Activated CD8-positive, alpha-beta T cell treated with anti-CD3 and anti-CD28 coated beads for 36 hours (primary cell): ENCODE data around the gene MCTP1. TPM values are rescaled to one million over a fixed set of nuclear protein-coding genes. Genes with fewer than 3 reads are reported as not detected.

Experiments used
- ATAC-seq: fragments of 200-7000 bp; cut with Tn5 transposase; one replicate; pipeline ENCODE4 v1.10.0; 2021; ENCODE audit warnings: mild to moderate bottlenecking, moderate library complexity
- CTCF ChIA-PET: fragments of 350-600 bp; sonication (Branson Sonifier 250); formaldehyde crosslinking; loops from one replicate; lab custom pipeline; 2021; ENCODE audit warnings: antibody characterized with exemption; lab: Charles Lee
- POLR2A ChIA-PET: fragments of 350-600 bp; sonication (Branson Sonifier 250); formaldehyde crosslinking; loops from one replicate; lab custom pipeline; 2021; ENCODE audit warnings: antibody characterized with exemption; lab: Charles Lee
- DNase-seq: peaks from one replicate; pipeline ENCODE4 v3.0.0-alpha.2; 2020
- H3K27ac Mint-ChIP-seq: one replicate; pipeline ENCODE4 v1.8.0; 2021; ENCODE audit warnings: mild to moderate bottlenecking, mixed read lengths
- H3K27me3 Mint-ChIP-seq: one replicate; pipeline ENCODE4 v1.8.0; 2021; ENCODE audit warnings: mixed read lengths
- H3K36me3 Mint-ChIP-seq: one replicate; pipeline ENCODE4 v1.8.0; 2021; ENCODE audit warnings: low read depth, mixed read lengths
- H3K4me1 Mint-ChIP-seq: one replicate; pipeline ENCODE4 v1.8.0; 2021; ENCODE audit warnings: low read depth, mixed read lengths
- H3K4me3 Mint-ChIP-seq: one replicate; pipeline ENCODE4 v1.8.0; 2021; ENCODE audit warnings: mild to moderate bottlenecking, moderate library complexity, mixed read lengths
- H3K9me3 Mint-ChIP-seq: one replicate; pipeline ENCODE4 v1.8.0; 2021; ENCODE audit warnings: mixed read lengths
- CTCF ChIP-seq: fragments of 200-600 bp; IDR thresholded peaks from one replicate; pipeline ENCODE4 v1.8.0; 2022; ENCODE audit warnings: antibody characterized with exemption, mild to moderate bottlenecking
- intact Hi-C: fragments of 100-400 bp; cut with micrococcal nuclease; formaldehyde crosslinking; loops from one replicate; pipeline ENCODE4 v1.10.0; 2022
- total RNA-seq, 2 experiments: library from RNA; stranded (reverse); gene quantifications; one replicate each; pipeline ENCODE4 v1.2.3, GENCODE V29; 2021

MCTP1 gene
- total RNA-seq, 2 experiments from 2014 or later = 0.20 to 0.40 TPM

GRCh38 chr5:94751460-94751859 lies 533.4 kb downstream of the MCTP1 start:
- TF ChIP-seq CTCF = no peak
- Mint-ChIP-seq H3K4me3 (no peak overlapping the region), H3K36me3 (no peaks in the 10 kb centered on the region), H3K4me1 (peaks cover 6% of the 10 kb centered on the region), H3K9me3 (no peaks in the 10 kb centered on the region), H3K27ac (no peak overlapping the region), H3K27me3 (no peaks in the 10 kb centered on the region)
- no peak for DNase-seq
- CTCF ChIA-PET = interaction anchor here (0.8 to 1.0 kb wide), 3 partner anchors 14 to 99 kb away, joined by 3 to 4 read pairs (median 3); no protein-coding TSS in a partner anchor
- POLR2A ChIA-PET = no interaction called here
- ATAC-seq = no peak
- intact Hi-C loops = no loop called here

- Mint-ChIP-seq H3K9me3 (no peaks in the 10 kb centered on the region), H3K27ac (no peak overlapping the region), H3K27me3 (no peaks in the 10 kb centered on the region), H3K36me3 (no peaks in the 10 kb centered on the region), H3K4me3 (no peak overlapping the region), H3K4me1 (peaks cover 13% of the 10 kb centered on the region)
- ChIA-PET CTCF (interaction anchor here (1.0 to 1.3 kb wide), 2 partner anchors 8 to 13 kb away, joined by 3 to 5 read pairs; no protein-coding TSS in a partner anchor), POLR2A (no interaction called here)
- no peak for DNase-seq
- intact Hi-C loops = no loop called here
- TF ChIP-seq CTCF = no peak
- ATAC-seq = no peak
These were observed 534.2 kb downstream of the MCTP1 start for GRCh38 chr5:94750681-94751080.

GRCh38 chr5:94749042-94749441 lies 535.9 kb downstream of the MCTP1 start:
- POLR2A ChIA-PET = interaction anchor here (0.7 kb wide), 1 partner anchor 204 kb away, joined by 3 read pairs; no protein-coding TSS in a partner anchor
- CTCF ChIA-PET = no interaction called here
- no peak for TF ChIP-seq CTCF

GRCh38 chr5:94748212-94748611 lies 536.7 kb downstream of the MCTP1 start:
- no peak for TF ChIP-seq CTCF
- ATAC-seq (no peak), DNase-seq (no peak)
- intact Hi-C loops = no loop called here
- H3K4me3 Mint-ChIP-seq = no peak overlapping the region
- ChIA-PET POLR2A (no interaction called here), CTCF (interaction anchor here (2.4 kb wide), 1 partner anchor 10 kb away, joined by 16 read pairs; no protein-coding TSS in a partner anchor)
- H3K27ac Mint-ChIP-seq = no peak overlapping the region
- no peaks in the 10 kb centered on the region for H3K9me3 Mint-ChIP-seq
- H3K36me3 Mint-ChIP-seq = no peaks in the 10 kb centered on the region
- H3K27me3 Mint-ChIP-seq = no peaks in the 10 kb centered on the region
- peaks cover 13% of the 10 kb centered on the region for H3K4me1 Mint-ChIP-seq

More at GRCh38 chr5:94749042-94749441, 535.9 kb downstream of the MCTP1 start:
- no peaks in the 10 kb centered on the region for H3K9me3 Mint-ChIP-seq
- ATAC-seq = peak; percentile 42
- H3K27ac Mint-ChIP-seq = no peak overlapping the region
- DNase-seq = no peak
- intact Hi-C loops = no loop called here
- no peak overlapping the region for H3K4me3 Mint-ChIP-seq
- no peaks in the 10 kb centered on the region for H3K36me3 Mint-ChIP-seq
- H3K4me1 Mint-ChIP-seq = peaks cover 13% of the 10 kb centered on the region
- no peaks in the 10 kb centered on the region for H3K27me3 Mint-ChIP-seq

- no peak for ATAC-seq
- intact Hi-C loops = no loop called here
- Mint-ChIP-seq H3K36me3 (no peaks in the 10 kb centered on the region), H3K4me1 (peaks cover 13% of the 10 kb centered on the region), H3K27ac (no peak overlapping the region), H3K27me3 (no peaks in the 10 kb centered on the region), H3K9me3 (no peaks in the 10 kb centered on the region), H3K4me3 (no peak overlapping the region)
- no peak for DNase-seq
- ChIA-PET POLR2A (no interaction called here), CTCF (interaction anchor here (0.9 to 2.4 kb wide), 3 partner anchors 9 to 103 kb away, joined by 3 to 16 read pairs (median 3); no protein-coding TSS in a partner anchor)
- TF ChIP-seq CTCF = no peak
These were observed 537.5 kb downstream of the MCTP1 start for GRCh38 chr5:94747371-94747770.
